Embryonic facial prominence (tissue), 1 donor: Measurements from ENCODE around the gene TRIM28.

Source experiments
- DNase-seq: peaks from one replicate; pipeline ENCODE4 v3.0.0-alpha.2; 2016; ENCODE audit errors: extremely low spot score

The TRIM28 gene

GRCh38 chr19:58579473-58580142 is 35.7 kb downstream of the TRIM28 start:
- DNase-seq = no peak

GRCh38 chr19:58581227-58582141 is 37.6 kb downstream of the TRIM28 start:
- DNase-seq = no peak

GRCh38 chr19:58582985-58583384 is 39.1 kb downstream of the TRIM28 start:
- DNase-seq = no peak

- DNase-seq = no peak
These were observed 40.9 kb downstream of the TRIM28 start for GRCh38 chr19:58584498-58585441.

- DNase-seq = no peak
These were observed 41.7 kb downstream of the TRIM28 start for GRCh38 chr19:58585442-58586132.

GRCh38 chr19:58586133-58586765 is 42.4 kb downstream of the TRIM28 start:
- DNase-seq = no peak
